Liver (tissue), 9 donors: ENCODE measurements around the gene OR10G3. TPM values are rescaled to one million over a fixed set of nuclear protein-coding genes. Genes with fewer than 3 reads are reported as not detected.

Experiments used
- DNase-seq: peaks from one replicate; pipeline ENCODE4 v3.0.0-alpha.2; 2017; ENCODE audit warnings: low spot score
- H3K27ac ChIP-seq, 2 donors: one replicate each; pipeline ENCODE4 v1.7.0; 2013; ENCODE audit warnings: inconsistent platforms in 2 of 2, low read length in 2 of 2, control low read depth in 1 of 2, low read depth in 1 of 2, mild to moderate bottlenecking in 1 of 2
- H3K27me3 ChIP-seq, 4 donors: one replicate each; pipeline versions ENCODE4 v1.6.1 to v1.7.0; 2013; ENCODE audit warnings: low read length in 3 of 4, inconsistent platforms in 1 of 4, mild to moderate bottlenecking in 1 of 4, moderate library complexity in 1 of 4; ENCODE audit not compliant: control insufficient read depth in 4 of 4, insufficient read depth in 4 of 4
- H3K36me3 ChIP-seq, 4 donors: one replicate each; pipeline versions ENCODE4 v1.6.1 to v1.7.0; 2013; ENCODE audit warnings: low read length in 3 of 4, mild to moderate bottlenecking in 3 of 4, low read depth in 1 of 4, moderate library complexity in 1 of 4; ENCODE audit not compliant: control insufficient read depth in 4 of 4, insufficient read depth in 3 of 4
- H3K4me1 ChIP-seq, 4 donors: one replicate each; pipeline versions ENCODE4 v1.6.1 to v1.7.0; 2013; ENCODE audit warnings: low read length in 3 of 4, mild to moderate bottlenecking in 3 of 4, moderate library complexity in 1 of 4; ENCODE audit not compliant: control insufficient read depth in 4 of 4, insufficient read depth in 4 of 4
- H3K4me3 ChIP-seq, 3 donors: one replicate each; pipeline versions ENCODE4 v1.6.1 to v1.7.0; 2013; ENCODE audit warnings: low read length in 3 of 3, control low read depth in 1 of 3, low read depth in 1 of 3, mild to moderate bottlenecking in 1 of 3
- H3K9ac ChIP-seq, 2 donors: one replicate each; pipeline ENCODE4 v1.7.0; 2013; ENCODE audit warnings: low read length in 2 of 2, mild to moderate bottlenecking in 2 of 2, moderate library complexity in 2 of 2, control low read depth in 1 of 2, low read depth in 1 of 2
- H3K9me3 ChIP-seq, 4 donors: one replicate each; pipeline versions ENCODE4 v1.6.1 to v1.7.0; 2013; ENCODE audit warnings: low read length in 3 of 4; ENCODE audit not compliant: control insufficient read depth in 4 of 4
- CTCF ChIP-seq: fragments of 150-350 bp; IDR thresholded peaks from 2 replicates; pipeline ENCODE4 v1.5.1; 2017; ENCODE audit warnings: improper control_type of control experiment, low read depth, low read length; ENCODE audit not compliant: missing input control
- EGR1 ChIP-seq, 2 donors: IDR thresholded peaks; 2 replicates each; pipeline ENCODE4 v1.6.1; 2016 to 2018; ENCODE audit warnings: antibody characterized with exemption in 2 of 2, low read depth in 2 of 2
- FOXA2 ChIP-seq: IDR thresholded peaks from 2 replicates; pipeline ENCODE4 v1.6.1; 2016; ENCODE audit warnings: antibody characterized with exemption
- GABPA ChIP-seq, 2 donors: IDR thresholded peaks in 1 of 2; conservative IDR thresholded peaks in 1 of 2; 2 replicates each; pipeline ENCODE4 v1.6.1; 2016; ENCODE audit warnings: antibody characterized with exemption in 2 of 2, mild to moderate bottlenecking in 1 of 2, moderate library complexity in 1 of 2
- HNF4A ChIP-seq, 2 donors: conservative IDR thresholded peaks; 2 replicates each; pipeline ENCODE4 v1.6.1; 2016; ENCODE audit warnings: antibody characterized with exemption in 2 of 2, mild to moderate bottlenecking in 2 of 2
- JUND ChIP-seq, 2 donors: IDR thresholded peaks; 2 replicates each; pipeline ENCODE4 v1.6.1; 2016; ENCODE audit warnings: antibody characterized with exemption in 2 of 2
- NR2F2 ChIP-seq: IDR thresholded peaks from 2 replicates; pipeline ENCODE4 v1.6.1; 2016; ENCODE audit warnings: antibody characterized with exemption
- RAD21 ChIP-seq, 2 donors: IDR thresholded peaks; 2 replicates each; pipeline ENCODE4 v1.6.1; 2016; ENCODE audit warnings: antibody characterized with exemption in 2 of 2, mild to moderate bottlenecking in 2 of 2
- RXRA ChIP-seq, 2 donors: IDR thresholded peaks; 2 replicates each; pipeline ENCODE4 v1.6.1; 2017 to 2018; ENCODE audit warnings: antibody characterized with exemption in 2 of 2, mild to moderate bottlenecking in 1 of 2
- SP1 ChIP-seq: IDR thresholded peaks from 2 replicates; pipeline ENCODE4 v1.6.1; 2018; ENCODE audit warnings: antibody characterized with exemption, mild to moderate bottlenecking
- TAF1 ChIP-seq: conservative IDR thresholded peaks from 2 replicates; pipeline ENCODE4 v1.6.1; 2016; ENCODE audit warnings: antibody characterized with exemption, mild to moderate bottlenecking
- YY1 ChIP-seq: IDR thresholded peaks from 2 replicates; pipeline ENCODE4 v1.6.1; 2016; ENCODE audit warnings: antibody characterized with exemption, mild to moderate bottlenecking
- ZBTB33 ChIP-seq: IDR thresholded peaks from 2 replicates; pipeline ENCODE4 v1.6.1; 2016; ENCODE audit warnings: antibody characterized with exemption
- WGBS: extraction: QIAGEN DNeasy Blood & Tissue Kit; methylation state at CpG from one replicate; pipeline ENCODE4 v1.1.7; 2013; 5-methylcytosine and 5-hydroxymethylcytosine counted together
- polyA plus RNA-seq, 2 donors: library from polyadenylated mRNA; stranded (reverse) in 1 of 2; unstranded in 1 of 2; fragments of 200-250 nt in 1 of 2; fragments of >200 nt in 1 of 2; fragmentation: Nextera tagmentation in 1 of 2; extraction: Ambion mirVana in 1 of 2; gene quantifications; one replicate each; pipeline versions ENCODE4 v1.2.1 to v1.2.3, GENCODE V29; 2013 to 2015
- total RNA-seq, 2 donors: library from RNA; depleted of rRNA; stranded (reverse); fragments of >200 nt; gene quantifications; one replicate each; pipeline ENCODE4 v1.2.3, GENCODE V29; 2014
- donor health status: healthy.
- donor health status: healthy.
- donor health status: healthy.
- donor health status: healthy.
- donor health status: healthy.

Gene OR10G3
- total RNA-seq, result not detected
- not detected for polyA plus RNA-seq

- WGBS, result 83% methylated on average over 2 of the region's 2 CpGs
- TF ChIP-seq CTCF, result no peak
- Histone ChIP-seq H3K9me3 (no peaks in the 10 kb centered on the region), H3K9ac (no peak within 1 kb of the TSS), H3K27ac (no peak within 1 kb of the TSS), H3K36me3 (no peaks in the 10 kb centered on the region), H3K27me3 (peaks cover 0 to 2% (median 0%) of the 10 kb centered on the region in 4 donors), H3K4me1 (no peaks in the 10 kb centered on the region), H3K4me3 (no peak within 1 kb of the TSS)
- no peak for DNase-seq
Observed at GRCh38 chr14:21579976-21580375, at the start of gene OR10G3. OR10G3 (minus strand) TSS chr14:21580076; CDS start chr14:21570744, 9,332 bp downstream.

GRCh38 chr14:21626491-21627230, 46.8 kb upstream of the OR10G3 start:
- peaks cover 0 to 3% (median under 1%) of the 10 kb centered on the region in 4 donors for H3K9me3 ChIP-seq
- no peak overlapping the region for H3K27ac ChIP-seq
- 68% methylated on average over 3 of the region's 3 CpGs for WGBS
- no peaks in the 10 kb centered on the region for H3K36me3 ChIP-seq
- peaks cover 0 to 5% (median 0%) of the 10 kb centered on the region in 4 donors for H3K27me3 ChIP-seq
- no peaks in the 10 kb centered on the region for H3K4me1 ChIP-seq
- no peak overlapping the region for H3K9ac ChIP-seq
- no peak for TF ChIP-seq RAD21 (IDR thresholded peaks at IDR 0.05)
- TF ChIP-seq SP1, result no peak
- no peak for TF ChIP-seq HNF4A (conservative IDR thresholded peaks at IDR 0.05)
- TF ChIP-seq TAF1, result no peak
- TF ChIP-seq NR2F2, result no peak
- no peak for TF ChIP-seq GABPA (IDR thresholded peaks at IDR 0.05 in 1 of 2, conservative IDR thresholded peaks at IDR 0.05 in 1 of 2)
- no peak for TF ChIP-seq FOXA2
- no peak for TF ChIP-seq CTCF
- no peak for TF ChIP-seq ZBTB33
- TF ChIP-seq RXRA (IDR thresholded peaks at IDR 0.05), result no peak
- no peak for TF ChIP-seq YY1
- no peak for TF ChIP-seq EGR1 (IDR thresholded peaks at IDR 0.05; ENCODE audit: low read depth in 2 of 2)
- TF ChIP-seq JUND (IDR thresholded peaks at IDR 0.05), result no peak
- no peak overlapping the region for H3K4me3 ChIP-seq
- no peak for DNase-seq
